H1 (cell line): Measurements from ENCODE around the gene KLHL29. TPM values are rescaled to one million over a fixed set of nuclear protein-coding genes. Genes with fewer than 3 reads are reported as not detected.

Source experiments
- CTCF ChIA-PET: fragments of 300-600 bp; sonication (Branson Sonifier 250); formaldehyde crosslinking; loops from one replicate; lab custom pipeline; 2021; ENCODE audit not compliant: partially characterized antibody; lab: Charles Lee
- POLR2A ChIA-PET: fragments of 300-600 bp; sonication (Branson Sonifier 250); formaldehyde crosslinking; loops from one replicate; lab custom pipeline; 2021; ENCODE audit warnings: inconsistent platforms; ENCODE audit not compliant: partially characterized antibody; lab: Charles Lee
- DNase-seq, 2 experiments: peaks; one replicate each; pipeline versions ENCODE4 v3.0.0 to v3.0.0-alpha.2; 2010 to 2022; ENCODE audit warnings: low spot score in 2 of 2, low read depth in 1 of 2, mixed read lengths in 1 of 2
- FAIRE-seq: peaks from 2 replicates; lab custom pipeline; 2011; peaks lifted over from hg19 to GRCh38; lab: Jason Lieb, UNC
- H2AFZ ChIP-seq: 2 replicates; pipeline ENCODE4 v1.8.1; 2012; ENCODE audit warnings: low read length, inconsistent platforms
- H2AK5ac ChIP-seq: 2 replicates; pipeline ENCODE4 v1.6.1; 2013; ENCODE audit warnings: low read depth, low read length
- H2BK120ac ChIP-seq: replicated peaks from 2 replicates; pipeline ENCODE3; 2013; ENCODE audit warnings: low read depth, low read length, inconsistent platforms
- H2BK12ac ChIP-seq: 2 replicates; pipeline ENCODE4 v1.6.1; 2013; ENCODE audit warnings: low read depth, low read length
- H2BK15ac ChIP-seq: 2 replicates; pipeline ENCODE4 v1.6.1; 2013; ENCODE audit warnings: low read length
- H2BK20ac ChIP-seq: 2 replicates; pipeline ENCODE4 v1.6.1; 2013; ENCODE audit warnings: low read length
- H2BK5ac ChIP-seq: 2 replicates; pipeline ENCODE4 v1.6.1; 2013; ENCODE audit warnings: low read depth, low read length
- H3K14ac ChIP-seq: 2 replicates; pipeline ENCODE4 v1.6.1; 2013; ENCODE audit warnings: inconsistent platforms; ENCODE audit not compliant: insufficient read length
- H3K18ac ChIP-seq: 2 replicates; pipeline ENCODE4 v1.6.1; 2013; ENCODE audit warnings: low read length; ENCODE audit errors: extremely low read depth
- H3K23ac ChIP-seq: 2 replicates; pipeline ENCODE4 v1.6.1; 2013; ENCODE audit warnings: inconsistent platforms; ENCODE audit not compliant: insufficient read length
- H3K23me2 ChIP-seq: 2 replicates; pipeline ENCODE4 v1.6.1; 2013; ENCODE audit warnings: low read depth, low read length
- H3K27ac ChIP-seq: 2 replicates; pipeline ENCODE4 v1.6.1; 2011; ENCODE audit warnings: low read depth, low read length, inconsistent platforms
- H3K27me3 ChIP-seq, 4 experiments: replicated peaks in 1 of 4; 1 replicate in 1 of 4; 2 replicates in 3 of 4; pipeline versions ENCODE4 v1.6.1 to v1.8.1; 2011 to 2013; ENCODE audit warnings: low read length in 3 of 4, mild to moderate bottlenecking in 3 of 4, inconsistent platforms in 2 of 4, mixed read lengths in 2 of 4, moderate library complexity in 1 of 4; ENCODE audit not compliant: control insufficient read depth in 3 of 4, insufficient read depth in 3 of 4; ENCODE audit errors: extremely low read depth in 1 of 4
- H3K36me3 ChIP-seq, 4 experiments: 2 replicates each; pipeline versions ENCODE4 v1.6.1 to v1.8.1; 2011 to 2013; ENCODE audit warnings: mild to moderate bottlenecking in 4 of 4, low read length in 3 of 4, moderate library complexity in 2 of 4, control low read depth in 1 of 4, inconsistent platforms in 1 of 4; ENCODE audit not compliant: insufficient read depth in 4 of 4, control insufficient read depth in 2 of 4
- H3K4ac ChIP-seq: replicated peaks from 2 replicates; pipeline ENCODE3; 2013; ENCODE audit warnings: low read length, low read depth, mixed read lengths, inconsistent platforms; ENCODE audit not compliant: insufficient read length
- H3K4me1 ChIP-seq, 4 experiments: replicated peaks in 1 of 4; 1 replicate in 1 of 4; 2 replicates in 3 of 4; pipeline versions ENCODE4 v1.6.1 to v1.8.1; 2011 to 2013; ENCODE audit warnings: low read length in 3 of 4, inconsistent platforms in 2 of 4, mixed read lengths in 1 of 4; ENCODE audit not compliant: insufficient read depth in 4 of 4, control insufficient read depth in 3 of 4
- H3K4me2 ChIP-seq, 2 experiments: 2 replicates each; pipeline versions ENCODE4 v1.6.1 to v1.8.1; 2011 to 2013; ENCODE audit warnings: low read depth in 2 of 2, low read length in 2 of 2, control low read depth in 1 of 2, inconsistent platforms in 1 of 2, mild to moderate bottlenecking in 1 of 2; ENCODE audit not compliant: insufficient read depth in 1 of 2
- H3K4me3 ChIP-seq, 4 experiments: fragments of 200-600, 300-600 bp in 1 of 4; sonication (generic), shearing (Covaris generic), sonication (Bioruptor Twin) in 1 of 4; 2 replicates each; pipeline versions ENCODE4 v1.5.1 to v1.8.1; 2011 to 2016; ENCODE audit warnings: low read length in 4 of 4, low read depth in 3 of 4, control low read depth in 2 of 4, inconsistent platforms in 2 of 4, mild to moderate bottlenecking in 2 of 4, mixed read lengths in 1 of 4, moderate library complexity in 1 of 4; ENCODE audit not compliant: insufficient read depth in 2 of 4; ENCODE audit errors: extremely low read depth in 1 of 4
- H3K56ac ChIP-seq: replicated peaks from 2 replicates; pipeline ENCODE3; 2013; ENCODE audit warnings: low read depth, mild to moderate bottlenecking, mixed read lengths, low read length, inconsistent platforms; ENCODE audit not compliant: insufficient read length
- H3K79me1 ChIP-seq: 2 replicates; pipeline ENCODE4 v1.6.1; 2013; ENCODE audit warnings: low read depth, low read length, control low read depth
- H3K79me2 ChIP-seq, 2 experiments: 2 replicates each; pipeline versions ENCODE4 v1.6.1 to v1.8.1; 2012 to 2013; ENCODE audit warnings: low read length in 2 of 2, mild to moderate bottlenecking in 2 of 2, inconsistent platforms in 1 of 2; ENCODE audit not compliant: insufficient read depth in 2 of 2, control insufficient read depth in 1 of 2
- H3K9ac ChIP-seq, 4 experiments: replicated peaks in 1 of 4; 1 replicate in 1 of 4; 2 replicates in 3 of 4; pipeline versions ENCODE4 v1.6.1 to v1.8.1; 2011 to 2013; ENCODE audit warnings: low read depth in 3 of 4, low read length in 3 of 4, control low read depth in 2 of 4, mild to moderate bottlenecking in 2 of 4, moderate library complexity in 2 of 4, inconsistent platforms in 1 of 4; ENCODE audit errors: extremely low read depth in 1 of 4
- H3K9me3 ChIP-seq, 2 experiments: 2 replicates each; pipeline versions ENCODE4 v1.6.1 to v1.8.1; 2012 to 2013; ENCODE audit warnings: mild to moderate bottlenecking in 2 of 2, moderate library complexity in 2 of 2, control low read depth in 1 of 2, inconsistent platforms in 1 of 2, low read depth in 1 of 2, low read length in 1 of 2, mixed read lengths in 1 of 2; ENCODE audit not compliant: insufficient read depth in 2 of 2
- H4K20me1 ChIP-seq, 2 experiments: replicated peaks in 1 of 2; 2 replicates each; pipeline versions ENCODE3 to v1.8.1; 2011 to 2013; ENCODE audit warnings: inconsistent platforms in 2 of 2, low read length in 2 of 2, mild to moderate bottlenecking in 1 of 2; ENCODE audit not compliant: insufficient read depth in 2 of 2, control insufficient read depth in 1 of 2
- H4K5ac ChIP-seq: 2 replicates; pipeline ENCODE4 v1.6.1; 2013; ENCODE audit warnings: low read length, low read depth, mixed read lengths, inconsistent platforms; ENCODE audit not compliant: insufficient read length
- H4K8ac ChIP-seq: 2 replicates; pipeline ENCODE4 v1.8.0; 2013; ENCODE audit warnings: mild to moderate bottlenecking, moderate library complexity, low read length, inconsistent platforms; ENCODE audit not compliant: insufficient read depth; ENCODE audit errors: extremely low read depth
- H4K91ac ChIP-seq: replicated peaks from 2 replicates; pipeline ENCODE3; 2013; ENCODE audit warnings: low read length, mixed read lengths, inconsistent platforms; ENCODE audit not compliant: insufficient read length
- CTCF ChIP-seq, 3 experiments: IDR thresholded peaks; 1 replicate in 2 of 3; 2 replicates in 1 of 3; pipeline versions ENCODE4 v1.5.1 to v1.6.1; 2011; ENCODE audit warnings: low read length in 3 of 3, mild to moderate bottlenecking in 3 of 3, inconsistent platforms in 2 of 3, low read depth in 1 of 3, moderate library complexity in 1 of 3; ENCODE audit not compliant: insufficient read depth in 1 of 3; ENCODE audit errors: control extremely low read depth in 1 of 3
- E2F6 ChIP-seq: IDR thresholded peaks from 2 replicates; pipeline ENCODE4 v1.6.1; 2012; ENCODE audit warnings: inconsistent platforms
- EP300 ChIP-seq, 2 experiments: IDR thresholded peaks; 1 replicate in 1 of 2; 2 replicates in 1 of 2; pipeline ENCODE4 v1.6.1; 2011 to 2012; ENCODE audit warnings: low read depth in 2 of 2, low read length in 2 of 2, mild to moderate bottlenecking in 2 of 2, borderline replicate concordance in 1 of 2, inconsistent platforms in 1 of 2, moderate library complexity in 1 of 2
- NANOG ChIP-seq: IDR thresholded peaks from 2 replicates; pipeline ENCODE4 v1.6.1; 2011; ENCODE audit warnings: low read length, low read depth, mild to moderate bottlenecking, inconsistent platforms; ENCODE audit not compliant: insufficient read depth, poor library complexity, severe bottlenecking
- RBBP5 ChIP-seq: IDR thresholded peaks from 2 replicates; pipeline ENCODE4 v1.7.1; 2012; ENCODE audit warnings: low read depth, mild to moderate bottlenecking, inconsistent platforms, low read length, moderate library complexity, borderline replicate concordance
- SUZ12 ChIP-seq: fragments of 200-600 bp; sonication (generic); IDR thresholded peaks from 2 replicates; pipeline ENCODE4 v1.6.1; 2012; ENCODE audit warnings: mild to moderate bottlenecking, inconsistent platforms, low read length, moderate library complexity, mixed read lengths
- TBP ChIP-seq: IDR thresholded peaks from 2 replicates; pipeline ENCODE4 v1.6.1; 2011; ENCODE audit warnings: low read depth, low read length, improper control_type of control experiment
- WGBS, 2 experiments: shearing (Covaris generic) in 1 of 2; methylation state at CpG; one replicate each; pipeline versions ENCODE4 v1.1.6 to v1.1.7; 2013 to 2015; ENCODE audit warnings: low lambda C conversion rate in 2 of 2, mixed read lengths in 2 of 2, inconsistent platforms in 1 of 2, low coverage in 1 of 2, missing lambda C conversion rate in 1 of 2; ENCODE audit not compliant: insufficient replicate concordance in 2 of 2, insufficient coverage in 1 of 2, insufficient read length in 1 of 2; ENCODE audit errors: extremely low coverage in 1 of 2, missing lambda C conversion rate in 1 of 2; 5-methylcytosine and 5-hydroxymethylcytosine counted together
- polyA plus RNA-seq, 7 experiments: library from polyadenylated mRNA; depleted of rRNA in 3 of 7; stranded (reverse) in 5 of 7; unstranded in 2 of 7; fragments of >200 nt in 5 of 7; fragments of 200-250 nt in 2 of 7; gene quantifications; 1 replicate in 5 of 7; 2 replicates in 1 of 7; 4 replicates in 1 of 7; pipeline versions ENCODE4 v1.2.1 to v1.2.3, GENCODE V29; 2011 to 2013; ENCODE audit warnings: missing spikeins in 2 of 7, mixed read lengths in 2 of 7
- total RNA-seq: library from RNA; stranded (reverse); fragmentation: NEBNext Ultra II Directional; extraction: Animal tissue kit (Norgen Biotek cat#: 25700); gene quantifications from 2 replicates; pipeline ENCODE4 v1.2.1, GENCODE V29; 2021

KLHL29 gene
- total and polyA plus RNA-seq, 2 of the 8 experiments (the other 6 are each of a cell fraction or from before 2014, with no cell fraction given) = 1.1 to 4.7 TPM

GRCh38 chr2:23559561-23560239 is 174.7 kb downstream of the KLHL29 start:
- ChIA-PET CTCF (interaction anchor here (0.7 kb wide), 1 partner anchor 12 kb away, joined by 3 read pairs; no protein-coding TSS in a partner anchor), POLR2A (no interaction called here)
- H3K9me3 ChIP-seq = no peaks in the 10 kb centered on the region
- H2BK120ac ChIP-seq = no peak overlapping the region
- H3K4me1 ChIP-seq = peaks cover 0 to 5% (median 3%) of the 10 kb centered on the region in 4 experiments; a peak in 2 of 7 replicates
- H3K27me3 ChIP-seq = no peaks in the 10 kb centered on the region; a peak in 1 of 7 replicates
- H3K56ac ChIP-seq = no peak overlapping the region
- no peaks in the 10 kb centered on the region; the same call in 1 of the 2 replicates for H3K79me1 ChIP-seq
- H3K23ac ChIP-seq = no peak overlapping the region
- H3K4me3 ChIP-seq = no peak overlapping the region
- H3K4ac ChIP-seq = no peak overlapping the region
- no peak overlapping the region for H2AFZ ChIP-seq
- WGBS, 2 experiments = 89% methylated on average over 20 of the region's 20 CpGs; no CpG with 5 or more reads in 1 of the 2 experiments
- no peak for DNase-seq
- no peak overlapping the region for H3K14ac ChIP-seq
- H4K20me1 ChIP-seq = no peaks in the 10 kb centered on the region
- H2BK15ac ChIP-seq = no peak overlapping the region
- FAIRE-seq = no peak
- H4K91ac ChIP-seq = no peak overlapping the region
- H3K79me2 ChIP-seq = no peaks in the 10 kb centered on the region
- no peaks in the 10 kb centered on the region for H3K36me3 ChIP-seq
- no peak overlapping the region for H4K8ac ChIP-seq
- no peak overlapping the region for H2BK12ac ChIP-seq
- no peak overlapping the region for H3K4me2 ChIP-seq
- no peak overlapping the region for H3K18ac ChIP-seq
- H2BK5ac ChIP-seq = no peak overlapping the region
- H3K27ac ChIP-seq = no peak overlapping the region
- no peak overlapping the region for H3K9ac ChIP-seq
- H2AK5ac ChIP-seq = no peak overlapping the region
- no peak overlapping the region for H2BK20ac ChIP-seq
- no peak overlapping the region for H4K5ac ChIP-seq
- no peaks in the 10 kb centered on the region for H3K23me2 ChIP-seq
- TF ChIP-seq NANOG (no peak), E2F6 (no peak), CTCF (IDR thresholded peaks at IDR 0.05; ENCODE audit: control extremely low read depth in 1 of 3, insufficient read depth in 1 of 3, low read depth in 1 of 3, low read length in 3 of 3) (no peak), EP300 (IDR thresholded peaks at IDR 0.05; ENCODE audit: borderline replicate concordance in 1 of 2, low read depth in 2 of 2, low read length in 2 of 2) (no peak), SUZ12 (no peak), RBBP5 (no peak), TBP (no peak)
